ENCODE measurements around the gene FADD.

- TF ChIP-seq CTCF (IDR thresholded peaks at IDR 0.05; ENCODE audit: extremely low read depth in 1 of 2, insufficient read depth in 1 of 2, low read depth in 1 of 2, low read length in 2 of 2) (no peak), POLR2A (IDR thresholded peaks at IDR 0.05; ENCODE audit: low read depth, low read length) (no peak), MYC (IDR thresholded peaks at IDR 0.05; ENCODE audit: low read depth, low read length) (no peak), POLR2AphosphoS5 (IDR thresholded peaks at IDR 0.05; ENCODE audit: insufficient read depth, low read depth, low read length) (no peak), MAX (IDR thresholded peaks at IDR 0.05; ENCODE audit: insufficient read depth, insufficient read length) (no peak), EZH2 (IDR thresholded peaks at IDR 0.05; ENCODE audit: borderline replicate concordance, low read depth, low read length, severe bottlenecking) (no peak)
Observed at GRCh38 chr11:70185348-70186055, 17.6 kb upstream of the FADD start.

Data from endothelial cell of umbilical vein (primary cell).